Hematopoietic multipotent progenitor cell (in vitro differentiated cells): ENCODE measurements around the gene UNKL. TPM values are rescaled to one million over a fixed set of nuclear protein-coding genes. Genes with fewer than 3 reads are reported as not detected.

Experiments
- DNase-seq, 3 donors: peaks; one replicate each; pipeline ENCODE4 v3.0.0-alpha.2; 2011 to 2015; ENCODE audit warnings: low read depth in 2 of 3, low spot score in 2 of 3
- total RNA-seq: library from RNA; depleted of rRNA; stranded (reverse); fragments of >200 nt; gene quantifications from one replicate; pipeline ENCODE4 v1.2.3, GENCODE V29; 2012

Gene UNKL
- total RNA-seq, 1 donor, result 45.5 TPM

DNA sequence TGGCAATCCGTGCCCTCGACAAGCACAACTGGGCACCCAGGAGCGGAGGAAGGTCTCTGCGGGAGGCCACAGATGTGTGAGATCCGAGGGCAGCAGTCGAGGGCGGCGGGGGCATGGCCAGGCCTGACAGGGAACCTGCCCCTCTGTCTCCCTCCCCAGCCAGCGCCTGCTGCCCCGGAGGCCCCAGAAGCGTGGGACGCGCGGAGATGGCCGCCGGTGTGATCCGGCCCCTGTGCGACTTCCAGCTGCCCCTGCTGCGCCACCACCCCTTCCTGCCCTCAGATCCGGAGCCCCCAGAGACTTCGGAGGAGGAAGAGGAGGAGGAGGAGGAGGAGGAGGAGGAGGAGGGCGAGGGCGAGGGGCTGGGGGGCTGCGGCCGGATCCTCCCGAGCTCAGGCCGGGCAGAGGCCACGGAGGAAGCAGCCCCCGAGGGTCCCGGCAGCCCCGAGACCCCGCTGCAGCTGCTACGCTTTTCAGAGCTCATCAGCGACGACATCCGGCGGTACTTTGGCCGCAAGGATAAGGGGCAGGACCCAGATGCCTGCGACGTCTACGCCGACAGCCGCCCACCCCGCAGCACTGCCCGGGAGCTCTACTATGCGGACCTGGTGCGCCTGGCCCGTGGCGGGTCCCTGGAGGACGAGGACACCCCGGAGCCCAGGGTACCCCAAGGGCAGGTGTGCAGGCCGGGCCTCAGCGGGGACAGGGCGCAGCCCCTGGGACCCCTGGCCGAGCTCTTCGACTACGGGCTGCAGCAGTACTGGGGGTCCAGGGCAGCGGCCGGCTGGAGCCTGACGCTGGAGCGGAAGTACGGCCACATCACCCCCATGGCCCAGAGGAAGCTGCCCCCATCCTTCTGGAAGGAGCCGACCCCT lies 18.1 kb upstream of the UNKL start:
- no peak for DNase-seq

DNA sequence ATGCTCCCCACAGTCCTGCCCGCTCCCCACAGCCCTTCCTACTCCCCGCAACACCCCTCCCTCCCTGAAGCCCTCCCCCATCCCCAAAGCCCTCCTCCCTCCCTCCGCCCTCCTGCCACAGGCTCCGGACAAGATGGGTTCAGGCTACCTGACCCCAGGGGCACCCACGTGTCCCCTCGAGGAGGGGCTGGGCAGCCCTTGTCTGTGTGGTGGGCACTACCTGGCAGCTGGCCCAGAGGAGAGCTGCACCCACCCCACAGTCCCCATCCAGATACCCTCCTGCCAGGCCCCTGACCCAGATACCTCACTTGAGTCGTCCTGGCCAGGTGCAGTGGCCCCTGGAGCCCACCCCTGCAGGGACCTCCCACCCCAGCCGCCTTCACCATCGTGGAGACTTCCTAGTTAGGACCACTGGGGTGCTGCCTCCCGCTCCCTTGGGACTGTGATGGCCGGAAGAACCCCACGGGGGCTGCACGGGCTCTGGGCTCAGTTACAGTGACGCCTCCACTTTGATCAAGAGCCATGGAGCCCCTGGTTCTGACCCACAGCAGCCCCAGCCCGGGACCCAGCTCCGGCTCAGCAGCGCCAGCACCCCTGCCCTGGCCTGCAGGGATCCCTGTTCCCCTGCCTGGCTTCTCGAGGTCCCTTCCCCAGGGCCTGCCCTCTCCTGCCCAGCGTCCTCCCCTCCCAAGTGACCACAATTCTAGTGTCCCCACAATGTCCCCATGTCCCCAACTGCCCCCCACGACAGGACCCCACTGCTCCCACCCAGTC lies 17.2 kb upstream of the UNKL start:
- no peak for DNase-seq

DNA sequence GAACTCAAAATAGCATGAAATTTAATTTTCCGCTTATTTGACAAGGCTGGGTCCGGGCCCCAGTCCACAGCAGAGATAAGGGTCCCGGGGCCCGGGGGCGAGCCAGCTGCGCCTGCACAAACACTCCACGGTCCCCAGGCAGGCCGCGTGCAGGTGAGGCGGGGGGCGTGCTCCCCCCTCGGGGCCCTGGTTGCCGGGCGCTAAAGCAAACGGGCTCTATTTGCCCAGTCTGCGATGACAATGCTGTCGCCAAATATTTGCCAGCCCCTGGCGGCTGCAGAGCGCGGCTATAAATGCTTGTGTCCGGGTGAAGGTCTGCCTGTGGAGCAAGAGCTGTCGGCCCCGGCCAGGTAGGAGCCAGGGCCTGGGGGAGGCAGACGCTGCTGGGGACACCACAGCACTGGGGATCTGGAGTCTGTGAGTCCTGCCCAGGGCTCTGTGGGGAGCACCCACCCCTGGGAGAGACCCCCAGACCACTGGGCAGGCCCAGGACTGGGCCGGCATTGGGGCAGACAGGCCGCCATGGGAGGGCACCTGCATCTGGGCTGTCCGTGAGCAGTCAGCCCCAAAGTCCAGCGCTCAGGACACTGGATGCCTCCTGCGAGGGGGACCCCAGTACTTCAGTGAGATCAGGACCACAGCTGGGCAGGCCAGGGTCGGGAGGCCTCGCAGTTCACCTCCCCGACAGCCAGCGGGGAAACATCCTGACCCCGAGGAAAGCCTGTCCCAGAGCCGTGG lies 16.4 kb upstream of the UNKL start, which contains the start of gene PERCC1:
Gene PERCC1, plus strand, starts transcription at position 320 of the 738 bp plus-strand sequence. CDS start 1,516 bp downstream, outside the sequence.
- DNase-seq, result no peak

DNA sequence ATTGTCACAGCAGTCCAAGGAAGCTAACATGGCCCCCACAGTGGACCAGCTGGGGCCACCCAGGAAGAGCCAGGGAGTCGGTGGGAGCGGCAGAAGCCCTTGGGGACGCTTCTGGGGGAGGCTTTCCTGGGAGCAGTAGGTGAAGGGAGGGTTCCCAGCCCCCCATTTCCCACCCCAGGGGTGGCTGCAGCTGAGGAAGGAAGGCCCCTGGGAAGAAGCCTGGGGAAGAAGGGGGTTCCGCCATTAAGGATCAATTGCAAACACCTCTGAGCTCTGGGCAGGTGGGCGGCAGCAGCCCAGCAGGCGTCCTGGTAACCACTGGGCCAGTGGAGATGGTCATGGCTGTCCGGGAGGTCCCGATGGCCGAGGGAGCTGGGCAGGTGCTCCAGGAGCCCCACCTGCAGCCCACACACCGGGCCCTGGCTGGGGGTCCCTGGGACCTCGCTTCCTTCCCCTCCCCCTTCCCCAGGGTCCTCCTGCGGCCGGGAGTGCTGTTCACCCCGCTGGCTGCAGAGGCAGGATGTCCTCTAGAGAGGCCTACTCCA lies 15.8 kb upstream of the UNKL start:
- no peak for DNase-seq

DNA sequence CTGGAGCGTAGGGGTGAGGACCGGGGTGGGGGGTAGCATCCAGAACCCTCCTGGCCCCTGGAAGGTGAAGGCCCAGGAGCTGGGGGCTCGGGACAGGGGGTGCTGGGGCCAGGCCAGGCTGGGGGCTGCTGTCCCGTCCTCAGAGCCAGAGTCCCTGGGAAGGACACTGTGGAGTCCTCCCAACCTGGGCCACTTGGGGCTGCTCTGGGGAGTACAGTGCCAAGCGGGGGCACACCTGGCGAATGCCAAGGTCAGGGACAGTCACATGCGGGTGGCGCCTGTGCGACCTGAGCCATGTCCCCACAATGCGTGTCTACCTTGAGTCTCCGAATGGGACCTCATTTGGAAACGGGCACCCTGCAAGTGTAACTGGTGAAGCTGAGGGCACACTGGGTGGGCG lies 15.1 kb upstream of the UNKL start:
- no peak for DNase-seq

DNA sequence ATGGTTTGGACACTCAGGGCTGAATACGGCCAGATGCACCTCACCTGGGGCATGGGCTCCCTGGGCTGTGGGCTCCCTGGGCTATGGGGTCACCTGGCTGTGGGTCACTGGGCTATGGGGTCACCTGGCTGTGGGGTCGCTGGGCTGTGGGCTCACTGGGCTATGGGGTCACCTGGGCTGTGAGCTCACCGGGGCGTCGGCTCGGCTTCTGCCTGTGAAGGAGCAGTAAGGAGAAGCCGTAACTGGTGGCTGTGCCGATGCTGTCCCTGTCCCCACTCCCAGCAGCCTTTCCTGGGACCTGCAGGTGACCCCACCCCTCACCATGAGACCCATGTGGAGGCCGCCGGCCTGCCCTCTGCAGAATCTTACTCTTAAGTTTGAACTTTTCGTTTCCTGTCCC lies 14.5 kb upstream of the UNKL start:
- no peak for DNase-seq

DNA sequence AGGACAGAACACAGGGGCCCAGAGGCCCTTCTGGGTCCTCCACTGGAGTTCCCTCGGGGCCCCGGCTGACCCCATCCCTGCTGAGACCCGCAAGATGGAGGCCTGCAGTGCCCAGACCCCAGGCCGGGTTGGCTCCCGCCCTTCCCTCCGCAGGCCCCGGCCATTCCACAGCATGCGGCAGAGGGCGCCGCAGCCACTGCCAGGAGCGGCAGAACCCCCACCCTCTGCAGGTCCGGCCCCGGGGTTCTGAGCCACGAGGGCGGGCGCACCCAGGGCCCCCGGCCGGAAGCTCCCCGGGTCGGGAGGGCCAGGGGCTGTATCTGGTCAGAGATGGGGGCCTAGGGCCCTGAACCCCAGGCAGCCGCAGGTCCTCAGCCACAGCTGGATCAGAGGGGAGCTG lies 14.0 kb upstream of the UNKL start:
- peak in 2 of 3 donors; percentile 61 to 70 for DNase-seq

DNA sequence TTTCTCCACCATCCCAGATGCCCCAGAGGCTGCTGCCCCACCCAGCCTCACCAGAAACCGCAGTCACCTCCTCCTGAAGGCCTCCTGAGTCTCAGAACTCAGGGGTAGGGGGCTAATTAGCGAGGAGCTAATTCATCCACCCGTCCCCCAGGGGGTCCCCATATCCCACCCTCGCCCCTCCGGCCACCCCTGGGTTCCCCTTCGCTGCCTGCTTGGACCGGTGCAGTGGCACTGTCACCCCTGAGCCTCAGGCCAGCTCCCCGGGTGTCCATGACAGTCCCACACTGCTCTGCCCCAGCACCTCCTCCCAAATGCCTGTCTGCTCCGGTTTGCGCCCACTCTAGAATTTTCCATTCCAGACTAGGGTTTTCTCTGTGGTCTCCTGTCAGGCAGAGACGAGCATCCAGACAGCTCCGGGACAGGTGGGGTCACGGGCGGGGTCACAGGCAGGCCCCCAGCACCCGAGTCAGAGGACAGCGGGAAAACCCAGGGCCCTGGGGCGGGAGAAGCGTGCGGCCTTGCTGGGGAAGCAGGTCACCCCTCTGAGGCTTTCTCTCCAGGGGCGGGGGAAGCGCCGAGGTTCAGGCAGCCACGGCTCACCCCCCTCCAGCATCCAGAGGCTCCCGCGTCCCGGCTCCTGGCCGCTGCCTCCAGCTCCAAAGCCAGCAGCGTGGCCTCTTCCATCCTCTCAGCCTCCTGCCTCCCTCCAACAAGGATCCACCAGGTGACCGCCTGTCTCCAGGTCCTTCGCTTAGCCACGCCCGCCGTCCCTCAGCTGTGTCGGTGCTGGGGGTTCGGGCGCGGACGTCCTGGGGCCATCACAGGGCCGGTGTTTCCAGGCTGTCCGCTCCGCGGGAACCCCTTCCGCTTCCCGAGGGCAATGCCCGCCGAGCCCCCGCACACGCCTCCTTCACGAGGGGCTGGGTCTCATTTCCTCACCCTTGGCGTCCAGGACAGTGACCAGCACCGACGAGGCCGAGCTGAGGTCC lies 13.3 kb upstream of the UNKL start:
- no peak for DNase-seq

DNA sequence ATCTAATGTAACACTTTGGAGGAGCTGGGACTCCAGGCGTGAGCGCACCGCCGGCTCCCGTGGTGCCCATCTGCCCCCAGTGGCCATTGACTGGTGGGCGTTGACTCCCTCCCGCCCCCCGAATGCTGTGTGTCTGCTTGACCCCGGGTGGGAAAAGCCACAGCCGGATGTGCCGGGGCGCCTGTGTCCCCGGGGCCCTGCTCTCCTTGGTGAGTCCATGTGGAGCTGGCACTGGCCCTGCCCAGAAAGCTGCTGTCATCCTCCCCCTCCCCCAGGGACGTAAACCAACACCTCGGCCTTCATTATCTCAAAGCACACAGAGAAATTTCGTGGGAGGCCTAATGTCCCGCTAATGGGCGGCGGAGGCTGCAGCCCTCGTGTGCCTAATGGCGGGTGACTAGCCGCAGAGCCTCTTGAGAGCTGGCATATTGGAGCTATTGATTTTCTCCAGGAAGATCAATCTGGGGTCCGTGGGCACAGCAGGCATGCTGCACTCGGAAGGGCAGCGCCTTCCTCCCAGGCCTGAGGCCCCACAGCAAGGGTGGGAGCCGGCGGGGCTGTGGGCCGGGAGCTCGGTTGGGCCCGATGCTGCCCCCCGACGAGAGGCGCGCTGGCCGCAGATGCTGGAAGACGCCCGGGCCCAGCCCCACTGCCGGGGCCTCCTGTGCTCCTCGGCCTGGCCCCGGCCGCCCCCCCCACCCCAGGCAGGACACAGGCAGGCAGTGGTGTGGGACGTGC lies 12.4 kb upstream of the UNKL start:
- no peak for DNase-seq

DNA sequence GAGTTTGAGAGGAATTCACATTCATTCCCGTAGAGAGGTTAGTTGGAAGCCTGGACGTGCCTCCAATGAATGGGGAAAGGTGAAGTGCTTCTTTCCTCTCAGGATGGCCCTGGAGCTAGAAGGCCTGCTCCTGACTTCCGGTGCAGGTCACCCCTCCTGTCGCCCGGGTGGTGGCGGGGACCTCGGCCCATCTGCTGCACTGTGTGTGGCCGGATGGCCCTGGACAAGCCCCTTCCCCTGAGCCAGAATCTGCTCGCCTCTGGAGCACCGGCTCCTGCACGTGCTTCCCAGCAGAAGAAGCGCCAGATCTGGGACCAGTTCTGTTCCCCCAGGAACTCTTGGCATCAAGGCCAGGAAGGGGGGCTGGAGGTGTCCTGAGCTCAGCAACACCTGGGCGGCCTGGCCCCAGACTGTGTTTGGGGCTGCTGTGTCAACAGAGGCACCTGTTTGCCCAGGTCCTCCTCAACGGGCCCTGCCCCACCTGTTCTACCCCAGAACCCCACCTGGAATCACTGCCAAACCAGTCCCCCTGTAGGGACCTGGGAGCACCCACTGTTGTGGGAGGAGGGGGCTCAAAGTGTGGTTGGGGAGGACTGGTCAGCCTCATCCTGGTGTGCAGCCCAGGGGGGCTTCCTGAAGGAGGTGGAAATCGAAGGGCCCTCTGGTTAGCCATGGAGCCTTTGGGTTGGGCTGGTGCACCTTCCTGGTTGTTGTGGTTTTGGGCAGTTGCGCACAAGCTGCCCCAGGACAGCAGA lies 11.3 kb upstream of the UNKL start:
- DNase-seq, result no peak

DNA sequence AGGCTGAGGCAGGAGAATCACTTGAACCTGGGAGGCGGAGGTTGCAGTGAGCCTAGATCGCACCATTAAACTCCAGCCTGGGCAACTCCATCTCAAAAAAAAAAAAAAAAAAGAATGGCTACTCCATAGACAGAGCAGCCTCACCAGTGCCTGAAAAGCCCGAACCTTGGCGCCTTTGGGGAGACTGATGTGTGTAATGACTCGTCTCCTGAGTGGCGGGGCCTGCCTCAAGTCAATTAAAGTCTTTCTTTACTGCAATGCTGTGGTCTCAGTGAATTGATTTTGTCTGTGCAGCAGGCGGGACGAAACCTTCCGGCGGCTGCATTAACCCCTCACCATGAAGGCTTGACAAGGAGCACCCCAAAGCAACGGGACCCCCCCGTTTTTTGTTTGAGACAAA lies 9.5 kb upstream of the UNKL start:
- no peak for DNase-seq

DNA sequence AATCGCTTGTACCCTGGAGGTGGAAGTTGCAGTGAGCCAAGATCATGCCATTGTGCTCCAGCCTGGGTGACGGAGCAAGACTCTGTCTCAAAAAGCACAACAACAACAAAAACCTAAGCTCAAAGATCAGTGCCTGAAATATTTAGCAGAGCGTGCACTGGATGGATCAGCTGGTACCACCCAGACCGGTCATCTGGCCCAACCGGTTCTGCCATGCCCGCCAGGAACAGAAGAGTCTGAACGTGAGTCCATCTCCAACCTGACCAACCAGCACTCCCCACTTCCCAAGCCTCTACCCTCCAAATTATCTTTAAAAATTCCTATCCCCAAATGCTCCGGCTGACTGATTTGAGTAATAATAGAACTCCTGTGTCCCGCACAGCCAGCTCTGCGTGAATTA lies 7.6 kb upstream of the UNKL start:
- no peak for DNase-seq

DNA sequence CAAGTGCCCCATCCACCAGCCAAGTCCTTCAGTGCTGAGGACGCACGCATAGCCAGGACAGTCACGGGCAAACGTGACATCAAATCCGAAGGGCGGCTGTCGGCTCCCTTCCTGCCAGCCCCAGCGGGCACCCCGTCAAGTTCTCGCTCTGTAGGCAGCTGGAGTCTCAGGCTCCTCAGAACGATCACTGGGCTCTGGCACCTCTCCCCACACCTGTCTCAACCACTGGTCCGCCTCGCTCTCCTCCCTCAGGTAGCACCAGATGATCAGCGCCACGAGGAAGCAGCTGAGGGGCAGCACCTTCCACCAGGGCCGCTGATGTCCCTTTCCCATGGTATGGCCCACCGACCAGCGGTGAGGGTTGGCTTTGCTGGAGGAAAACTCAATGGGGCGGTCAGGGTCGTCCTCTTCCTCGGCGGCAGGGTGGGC lies 5.6 kb upstream of the UNKL start:
- DNase-seq, result no peak

DNA sequence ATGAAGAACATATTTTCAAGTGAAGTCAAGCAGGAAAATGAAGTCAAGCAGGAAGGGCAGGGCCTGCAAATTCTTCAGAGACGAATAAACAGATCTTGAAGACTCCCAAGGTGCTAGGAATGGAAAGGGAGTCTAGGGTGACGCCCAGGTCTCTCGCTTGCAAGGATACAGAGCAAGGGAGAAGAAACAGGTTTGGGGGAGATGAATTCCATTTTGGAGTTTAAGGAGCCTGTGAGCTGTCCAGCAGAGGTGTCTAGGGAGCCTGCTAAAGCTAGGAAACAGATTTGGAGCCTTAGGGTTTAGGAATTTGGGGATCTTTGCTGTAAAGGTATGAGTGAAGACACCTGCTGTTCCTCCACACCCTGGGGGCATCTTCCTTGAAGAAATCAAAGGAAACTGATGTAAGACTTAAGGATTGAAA lies 2.0 kb upstream of the UNKL start:
- DNase-seq, result no peak

DNA sequence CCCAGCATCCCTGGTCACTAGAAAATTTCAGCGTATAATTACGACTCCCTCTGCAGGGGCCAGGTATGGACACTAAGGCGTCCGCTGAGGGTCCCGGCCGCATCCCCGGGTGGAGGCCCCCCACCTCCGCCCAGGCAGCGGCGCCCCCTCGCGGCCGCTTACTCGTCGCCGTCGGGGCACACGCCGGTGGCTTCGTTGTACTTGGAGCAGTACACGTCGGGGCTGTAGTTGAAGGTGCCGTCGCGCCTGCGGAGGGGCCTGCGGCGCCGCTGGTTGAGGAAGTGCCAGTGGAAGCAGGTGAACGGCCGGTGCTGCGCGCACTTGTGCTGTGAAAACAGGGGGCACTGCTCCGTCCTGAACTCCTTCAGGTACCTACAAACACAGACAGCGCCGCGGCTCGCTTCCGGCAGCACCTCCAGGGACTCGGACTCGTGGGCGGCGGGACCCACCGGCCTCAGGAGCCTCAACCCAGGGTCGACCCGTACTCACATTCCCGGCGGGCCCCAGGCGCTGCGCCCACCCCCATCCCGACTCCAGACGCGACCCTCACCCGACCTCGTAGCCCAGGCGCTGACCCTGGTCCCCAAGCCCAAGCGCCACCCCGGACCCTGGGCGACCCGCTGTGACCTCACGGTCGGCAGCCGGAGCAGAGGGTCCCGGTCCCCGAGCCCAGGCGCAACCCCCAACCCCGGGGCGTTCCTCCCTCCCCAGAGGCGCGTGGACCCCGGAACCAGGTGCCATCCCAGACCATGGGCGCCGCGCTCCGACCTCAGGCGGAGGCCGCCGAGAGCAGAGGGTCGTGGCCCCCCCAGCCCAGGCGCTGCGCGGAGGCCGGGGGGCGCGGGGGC lies 596 bp downstream of the UNKL start:
- peak in 2 of 3 donors; percentile 83 to 84 for DNase-seq

DNA sequence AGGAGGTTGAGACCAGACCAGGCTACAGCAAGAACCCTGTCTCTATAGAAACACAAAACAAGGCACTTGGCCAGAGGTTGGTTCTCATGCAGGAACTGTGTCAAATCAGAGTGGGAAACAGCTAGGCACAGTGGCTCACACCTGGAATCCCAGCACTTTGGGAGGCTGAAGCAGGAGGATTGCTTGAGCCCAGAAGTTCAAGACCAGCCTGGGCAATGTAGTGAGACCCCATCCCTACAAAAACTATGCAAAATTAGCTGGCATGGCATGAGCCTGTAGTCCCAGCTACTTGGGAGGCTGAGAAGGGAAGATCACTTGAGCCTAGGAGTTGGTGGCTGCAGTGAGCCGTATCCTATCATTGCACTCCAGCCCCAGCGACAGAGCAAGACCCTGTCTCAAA lies 1.7 kb downstream of the UNKL start:
- DNase-seq, result no peak

DNA sequence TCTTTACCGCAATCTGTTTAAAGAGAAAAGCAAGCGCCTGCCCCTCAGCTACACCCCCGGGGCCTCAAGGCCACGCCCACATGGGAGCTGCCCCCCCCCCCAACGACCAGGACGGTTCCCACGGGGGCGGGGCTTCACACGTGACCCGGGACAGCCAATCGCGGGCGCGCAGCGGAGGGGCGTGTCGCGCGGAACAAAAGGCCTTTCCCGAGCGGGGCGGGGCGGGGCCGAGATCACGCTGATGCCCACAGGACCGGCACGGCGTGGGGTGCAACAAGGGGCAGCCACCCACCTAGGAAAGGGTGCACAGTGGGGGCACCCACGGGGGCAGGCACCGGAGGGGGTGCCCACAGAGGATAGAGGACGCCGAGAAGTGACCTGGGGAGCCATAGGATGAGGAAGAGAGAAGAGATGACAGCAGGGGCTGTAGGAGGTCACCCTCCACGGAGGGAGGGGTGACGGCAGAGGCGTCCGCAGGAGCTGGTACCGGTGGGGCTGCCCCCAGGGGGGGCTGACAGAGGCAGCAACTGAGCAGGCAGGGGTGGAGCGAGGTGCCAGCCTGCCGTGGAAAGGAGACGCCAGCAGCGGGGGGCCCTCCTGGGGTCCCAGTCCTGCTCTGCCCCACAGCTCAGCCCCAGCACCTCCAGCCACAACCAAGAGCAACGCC lies 6.2 kb downstream of the UNKL start:
- DNase-seq, result peak; percentile 90 to 94 (median 92)
